ENCODE data around the gene PLEKHM2. TPM values are rescaled to one million over a fixed set of nuclear protein-coding genes. Genes with fewer than 3 reads are reported as not detected.

Gene PLEKHM2
- total RNA-seq, 1 donor from 2014 or later, result 105 TPM

DNA sequence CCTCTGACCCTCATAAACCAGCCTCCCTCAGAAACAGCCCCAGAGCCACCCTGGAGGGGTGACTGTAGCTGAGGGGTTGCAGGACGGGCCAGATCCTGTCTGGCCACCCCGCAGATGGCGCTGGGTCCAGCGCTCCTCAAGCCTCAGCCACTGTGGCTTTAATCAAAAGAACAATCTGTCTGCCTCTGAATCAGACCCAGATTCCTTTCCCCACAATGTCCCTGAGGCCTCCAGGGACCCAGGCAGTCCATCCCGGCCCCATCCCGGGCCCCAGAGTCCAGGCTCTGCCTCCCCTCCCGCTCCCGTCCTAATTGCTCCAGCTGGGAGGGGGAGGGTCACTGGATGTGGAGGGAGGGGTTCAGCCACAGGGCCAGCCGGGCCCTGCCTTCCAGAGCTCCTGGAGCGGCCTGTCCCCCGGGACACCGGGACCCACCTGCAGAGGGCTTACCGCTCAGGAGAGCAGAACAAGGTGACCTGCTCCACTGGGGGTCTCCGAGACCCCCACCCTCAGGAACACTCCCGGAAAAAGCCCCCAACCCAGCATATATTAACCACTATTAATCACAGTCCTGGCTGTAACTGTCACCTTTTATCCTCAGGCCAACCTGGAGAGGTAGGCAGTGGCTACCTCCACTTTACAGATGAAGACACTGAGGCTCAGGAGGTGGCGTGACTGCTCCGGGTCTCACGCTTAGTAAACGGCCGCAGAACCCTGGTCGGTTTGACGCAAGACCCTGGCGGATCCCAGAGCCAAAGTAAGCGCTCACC lies 73.6 kb downstream of the PLEKHM2 start:
- H3K4me3 Mint-ChIP-seq, result peak overlapping the region; percentile 67
- ChIA-PET POLR2A (no interaction called here), CTCF (no interaction called here)
- H3K27ac Mint-ChIP-seq, result no peak overlapping the region
- intact Hi-C loops (cut with micrococcal nuclease), result no loop called here
- TF ChIP-seq, protein P1, sequence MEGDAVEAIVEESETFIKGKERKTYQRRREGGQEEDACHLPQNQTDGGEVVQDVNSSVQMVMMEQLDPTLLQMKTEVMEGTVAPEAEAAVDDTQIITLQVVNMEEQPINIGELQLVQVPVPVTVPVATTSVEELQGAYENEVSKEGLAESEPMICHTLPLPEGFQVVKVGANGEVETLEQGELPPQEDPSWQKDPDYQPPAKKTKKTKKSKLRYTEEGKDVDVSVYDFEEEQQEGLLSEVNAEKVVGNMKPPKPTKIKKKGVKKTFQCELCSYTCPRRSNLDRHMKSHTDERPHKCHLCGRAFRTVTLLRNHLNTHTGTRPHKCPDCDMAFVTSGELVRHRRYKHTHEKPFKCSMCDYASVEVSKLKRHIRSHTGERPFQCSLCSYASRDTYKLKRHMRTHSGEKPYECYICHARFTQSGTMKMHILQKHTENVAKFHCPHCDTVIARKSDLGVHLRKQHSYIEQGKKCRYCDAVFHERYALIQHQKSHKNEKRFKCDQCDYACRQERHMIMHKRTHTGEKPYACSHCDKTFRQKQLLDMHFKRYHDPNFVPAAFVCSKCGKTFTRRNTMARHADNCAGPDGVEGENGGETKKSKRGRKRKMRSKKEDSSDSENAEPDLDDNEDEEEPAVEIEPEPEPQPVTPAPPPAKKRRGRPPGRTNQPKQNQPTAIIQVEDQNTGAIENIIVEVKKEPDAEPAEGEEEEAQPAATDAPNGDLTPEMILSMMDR (IDR thresholded peaks at IDR 0.05), result no peak
- H3K9me3 Mint-ChIP-seq, result no peaks in the 10 kb centered on the region
- H3K27me3 Mint-ChIP-seq, result peaks cover 41% of the 10 kb centered on the region
- ATAC-seq (ENCODE audit: low read depth) (no peak), DNase-seq (no peak)
- H3K4me1 Mint-ChIP-seq, result peaks cover 18% of the 10 kb centered on the region
- no peaks in the 10 kb centered on the region for H3K36me3 Mint-ChIP-seq (ENCODE audit: low read depth)

DNA sequence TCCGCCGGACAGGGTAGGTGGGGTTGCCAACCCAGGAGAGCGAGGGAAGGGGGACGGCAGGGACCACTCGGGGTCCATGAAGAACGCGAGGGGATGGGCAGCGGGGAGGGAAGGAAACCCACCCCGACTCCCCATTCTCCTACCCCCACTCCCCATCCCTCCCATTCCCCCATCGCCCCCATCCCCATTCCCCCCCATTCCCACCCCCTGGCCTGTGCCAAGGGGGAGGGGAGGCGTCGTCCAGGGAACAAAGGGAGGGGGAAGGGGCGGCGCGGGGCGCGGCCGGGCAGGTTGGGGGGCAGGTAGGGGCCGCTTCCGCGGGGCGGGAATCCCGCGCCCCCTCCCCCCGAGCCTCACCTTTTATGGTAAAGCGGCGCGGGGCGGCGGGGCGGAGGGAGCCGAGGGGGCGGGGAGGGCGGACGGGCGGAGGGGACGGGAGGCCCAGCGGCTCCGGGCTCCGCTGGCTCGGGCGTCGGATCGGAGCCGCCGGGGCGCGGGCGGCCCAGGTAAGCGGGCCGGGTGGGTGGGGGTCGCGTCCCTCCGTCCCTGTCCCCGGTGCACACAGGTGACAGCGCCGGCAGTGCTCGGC lies 74.3 kb downstream of the PLEKHM2 start, which contains the start of gene FBLIM1:
Gene FBLIM1, plus strand, starts transcription at position 453 of the 589 bp plus-strand sequence. CDS start 6,189 bp downstream, outside the sequence.
- Mint-ChIP-seq H3K27ac (no peak within 1 kb of the TSS), H3K4me1 (peaks cover 18% of the 10 kb centered on the region), H3K27me3 (peaks cover 42% of the 10 kb centered on the region), H3K36me3 (ENCODE audit: low read depth) (no peaks in the 10 kb centered on the region), H3K9me3 (no peaks in the 10 kb centered on the region), H3K4me3 (peak within 1 kb of the TSS; percentile 67)
- ATAC-seq (ENCODE audit: low read depth) (no peak), DNase-seq (no peak)
- POLR2A ChIA-PET, result no interaction called here
- intact Hi-C loops (cut with micrococcal nuclease), result no loop called here
- CTCF ChIA-PET, result no interaction called here
- TF ChIP-seq, protein P1 (IDR thresholded peaks at IDR 0.05), result no peak

DNA sequence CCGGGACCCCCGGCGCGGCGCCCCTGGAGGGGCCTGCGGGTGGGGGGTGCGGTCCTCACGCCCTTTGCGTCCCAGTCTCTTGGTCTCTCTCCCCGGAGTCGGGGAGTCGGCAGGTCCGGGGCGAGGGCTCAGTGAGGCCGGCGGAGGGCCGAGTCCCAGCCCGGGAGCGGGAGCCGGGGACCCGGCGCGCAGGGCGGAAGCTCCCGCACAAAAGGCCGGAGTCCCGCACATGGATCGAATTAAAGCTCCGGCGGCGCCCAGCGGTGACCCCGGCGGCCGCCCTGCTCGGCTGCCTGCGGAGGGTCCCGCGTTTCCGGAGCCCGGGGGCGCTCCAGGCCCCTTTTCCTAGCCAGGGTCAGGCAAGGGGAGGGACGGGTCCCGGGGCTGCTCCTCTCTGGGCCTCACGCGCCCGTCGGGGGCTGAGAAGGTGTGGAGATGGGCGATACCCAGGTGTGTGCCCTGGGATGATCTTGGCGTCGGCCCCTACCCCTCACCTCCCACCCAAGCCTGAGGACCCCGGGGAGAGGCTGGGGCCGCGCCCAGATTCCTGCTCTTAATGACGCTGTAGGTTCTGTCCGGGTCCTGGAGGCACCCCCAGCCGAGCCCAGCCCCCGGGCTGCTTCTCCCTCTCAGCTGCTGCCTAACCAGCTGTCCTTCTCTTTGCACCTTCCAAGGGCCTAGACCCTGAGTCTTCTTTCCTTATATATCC lies 75.0 kb downstream of the PLEKHM2 start:
- no peak for DNase-seq
- intact Hi-C loops (cut with micrococcal nuclease), result no loop called here
- POLR2A ChIA-PET, result no interaction called here
- TF ChIP-seq, protein P1 (IDR thresholded peaks at IDR 0.05), result no peak
- H3K4me1 Mint-ChIP-seq, result peaks cover 18% of the 10 kb centered on the region
- H3K27ac Mint-ChIP-seq, result no peak overlapping the region
- peak overlapping the region; percentile 33 for H3K4me3 Mint-ChIP-seq
- no peaks in the 10 kb centered on the region for H3K36me3 Mint-ChIP-seq (ENCODE audit: low read depth)
- CTCF ChIA-PET, result no interaction called here
- peaks cover 46% of the 10 kb centered on the region for H3K27me3 Mint-ChIP-seq
- ATAC-seq (ENCODE audit: low read depth), result no peak
- no peaks in the 10 kb centered on the region for H3K9me3 Mint-ChIP-seq

DNA sequence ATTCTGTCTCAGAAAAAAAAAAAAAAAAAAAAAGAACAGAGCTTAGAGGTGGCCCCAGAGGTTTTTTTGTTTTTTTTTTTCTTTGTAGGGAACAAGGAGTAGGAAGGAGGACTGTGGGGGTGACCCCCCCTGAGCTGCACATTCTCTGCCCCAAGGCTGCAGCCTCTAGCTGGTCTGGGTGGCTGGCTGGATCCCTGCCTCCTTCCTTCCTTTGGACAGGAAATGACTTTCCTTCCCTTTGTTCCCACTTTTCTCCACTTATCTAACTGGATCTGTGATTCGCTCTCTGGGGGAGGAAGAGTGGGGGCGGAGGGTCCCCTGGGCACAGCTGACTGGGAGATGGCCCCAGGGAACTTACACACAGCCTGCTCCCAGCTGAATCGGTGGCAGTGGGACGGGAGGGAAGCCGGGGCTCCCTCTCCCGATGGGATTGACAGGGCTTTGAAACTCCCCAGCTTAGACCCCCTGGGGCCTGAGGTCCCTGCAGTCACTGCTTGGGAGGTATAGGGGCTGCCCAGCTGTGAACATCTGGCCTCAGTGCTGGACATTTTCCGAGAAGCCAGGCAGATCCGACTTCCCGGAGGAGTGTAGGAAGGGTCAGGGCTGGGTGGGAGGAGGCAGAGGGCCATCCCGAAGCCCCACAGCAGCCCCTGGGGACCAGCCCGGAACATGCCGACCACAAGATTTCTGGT lies 76.5 kb downstream of the PLEKHM2 start:
- TF ChIP-seq, protein P1 (IDR thresholded peaks at IDR 0.05), result no peak
- ChIA-PET POLR2A (no interaction called here), CTCF (interaction anchor here (0.6 kb wide), 1 partner anchor 80 kb away, joined by 3 read pairs; no protein-coding TSS in a partner anchor)
- Mint-ChIP-seq H3K9me3 (no peaks in the 10 kb centered on the region), H3K36me3 (ENCODE audit: low read depth) (no peaks in the 10 kb centered on the region), H3K4me3 (no peak overlapping the region), H3K27me3 (peaks cover 42% of the 10 kb centered on the region), H3K4me1 (peaks cover 18% of the 10 kb centered on the region), H3K27ac (no peak overlapping the region)
- ATAC-seq (ENCODE audit: low read depth) (no peak), DNase-seq (no peak)
- intact Hi-C loops (cut with micrococcal nuclease), result no loop called here

All from activated B cell treated with CpG ODN at 0.5 μM for 24 hours (primary cell).